Body of pancreas (tissue), 4 donors: ENCODE measurements around the gene LBX1.

Experiments used
- POLR2A ChIP-seq, 3 donors: fragments of 450-650 bp; IDR thresholded peaks; one replicate each; pipeline ENCODE4 v1.6.1; 2016; ENCODE audit warnings: antibody characterized with exemption in 3 of 3, mild to moderate bottlenecking in 2 of 3
- TF ChIP-seq, protein P1 (sequence below), 7 experiments: fragments of 450-650 bp in 4 of 7; fragments of 200-600 bp in 3 of 7; sonication (generic) in 3 of 7; IDR thresholded peaks; one replicate each; pipeline ENCODE4 v1.5.1; 2016 to 2019; ENCODE audit warnings: antibody characterized with exemption in 7 of 7

DNA sequence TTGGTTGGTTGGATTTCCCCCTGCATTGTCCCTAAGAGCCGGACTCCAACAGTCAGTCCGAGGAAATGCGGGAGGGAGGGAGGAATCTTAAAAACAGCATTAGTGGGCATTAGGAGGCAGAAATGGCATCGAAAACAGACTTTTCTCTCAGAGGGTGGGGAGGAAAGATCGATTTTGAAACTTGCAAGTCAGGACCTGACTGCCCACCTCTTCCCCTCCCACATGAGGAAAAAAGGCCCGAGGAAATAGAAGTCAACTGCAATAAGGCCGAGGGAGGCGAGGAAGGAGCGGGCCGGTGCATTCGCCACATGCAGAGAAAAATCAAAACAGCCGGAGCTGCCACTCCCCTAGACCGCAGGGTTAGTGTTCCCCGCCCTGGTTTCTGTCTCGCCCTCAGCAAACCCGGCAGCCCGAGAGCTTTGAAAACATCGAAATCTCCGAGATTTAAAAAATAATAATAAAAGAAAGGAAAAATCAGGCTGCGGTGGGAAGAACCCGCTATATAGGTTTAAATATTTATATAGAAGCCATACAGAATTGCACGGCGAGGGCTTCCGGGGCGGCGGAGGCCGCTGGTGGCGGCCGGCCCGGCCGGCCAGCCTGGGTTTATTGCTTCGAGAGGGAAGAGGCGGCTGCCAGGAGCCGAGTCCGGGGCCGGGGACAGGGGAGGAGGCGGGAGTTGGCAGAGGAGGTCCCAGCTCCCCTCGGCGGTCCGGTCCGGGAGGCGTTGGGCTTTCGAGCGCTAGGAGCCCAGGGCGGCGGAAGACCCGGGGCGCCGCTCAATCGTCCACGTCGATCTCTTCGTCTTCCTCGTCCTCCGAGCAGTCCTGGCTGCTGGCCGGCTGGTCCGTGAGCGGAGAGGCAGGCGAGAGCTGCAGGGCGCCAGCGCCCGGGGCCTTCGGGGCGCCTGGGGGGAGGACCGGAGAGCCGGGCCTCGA is 2.5 kb downstream of the LBX1 start:
- TF ChIP-seq, protein P1, sequence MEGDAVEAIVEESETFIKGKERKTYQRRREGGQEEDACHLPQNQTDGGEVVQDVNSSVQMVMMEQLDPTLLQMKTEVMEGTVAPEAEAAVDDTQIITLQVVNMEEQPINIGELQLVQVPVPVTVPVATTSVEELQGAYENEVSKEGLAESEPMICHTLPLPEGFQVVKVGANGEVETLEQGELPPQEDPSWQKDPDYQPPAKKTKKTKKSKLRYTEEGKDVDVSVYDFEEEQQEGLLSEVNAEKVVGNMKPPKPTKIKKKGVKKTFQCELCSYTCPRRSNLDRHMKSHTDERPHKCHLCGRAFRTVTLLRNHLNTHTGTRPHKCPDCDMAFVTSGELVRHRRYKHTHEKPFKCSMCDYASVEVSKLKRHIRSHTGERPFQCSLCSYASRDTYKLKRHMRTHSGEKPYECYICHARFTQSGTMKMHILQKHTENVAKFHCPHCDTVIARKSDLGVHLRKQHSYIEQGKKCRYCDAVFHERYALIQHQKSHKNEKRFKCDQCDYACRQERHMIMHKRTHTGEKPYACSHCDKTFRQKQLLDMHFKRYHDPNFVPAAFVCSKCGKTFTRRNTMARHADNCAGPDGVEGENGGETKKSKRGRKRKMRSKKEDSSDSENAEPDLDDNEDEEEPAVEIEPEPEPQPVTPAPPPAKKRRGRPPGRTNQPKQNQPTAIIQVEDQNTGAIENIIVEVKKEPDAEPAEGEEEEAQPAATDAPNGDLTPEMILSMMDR (IDR thresholded peaks at IDR 0.05), result no peak
- no peak for TF ChIP-seq POLR2A (IDR thresholded peaks at IDR 0.05)
